Measurements from ENCODE around the gene PML. TPM values are rescaled to one million over a fixed set of nuclear protein-coding genes. Genes with fewer than 3 reads are reported as not detected.
A peak's percentile ranks its signal among the peaks of the same experiment; 100 is the strongest.

PML gene
- total RNA-seq, 2 donors from 2014 or later, result 26.5 to 28.9 TPM

- TF ChIP-seq, protein P1, sequence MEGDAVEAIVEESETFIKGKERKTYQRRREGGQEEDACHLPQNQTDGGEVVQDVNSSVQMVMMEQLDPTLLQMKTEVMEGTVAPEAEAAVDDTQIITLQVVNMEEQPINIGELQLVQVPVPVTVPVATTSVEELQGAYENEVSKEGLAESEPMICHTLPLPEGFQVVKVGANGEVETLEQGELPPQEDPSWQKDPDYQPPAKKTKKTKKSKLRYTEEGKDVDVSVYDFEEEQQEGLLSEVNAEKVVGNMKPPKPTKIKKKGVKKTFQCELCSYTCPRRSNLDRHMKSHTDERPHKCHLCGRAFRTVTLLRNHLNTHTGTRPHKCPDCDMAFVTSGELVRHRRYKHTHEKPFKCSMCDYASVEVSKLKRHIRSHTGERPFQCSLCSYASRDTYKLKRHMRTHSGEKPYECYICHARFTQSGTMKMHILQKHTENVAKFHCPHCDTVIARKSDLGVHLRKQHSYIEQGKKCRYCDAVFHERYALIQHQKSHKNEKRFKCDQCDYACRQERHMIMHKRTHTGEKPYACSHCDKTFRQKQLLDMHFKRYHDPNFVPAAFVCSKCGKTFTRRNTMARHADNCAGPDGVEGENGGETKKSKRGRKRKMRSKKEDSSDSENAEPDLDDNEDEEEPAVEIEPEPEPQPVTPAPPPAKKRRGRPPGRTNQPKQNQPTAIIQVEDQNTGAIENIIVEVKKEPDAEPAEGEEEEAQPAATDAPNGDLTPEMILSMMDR (conservative IDR thresholded peaks at IDR 0.05), result no peak
- WGBS, 2 experiments (ENCODE audit: insufficient coverage in 1 of 2, insufficient read length in 1 of 2), result 86 to 88% methylated on average over 2 to 5 of the region's 5 CpGs
- H3K9ac ChIP-seq (ENCODE audit: extremely low read depth, low read length, poor library complexity, severe bottlenecking), result no peak overlapping the region
- no peaks in the 10 kb centered on the region for H3K36me3 ChIP-seq (ENCODE audit: control insufficient read depth, insufficient read depth, low read length)
- no peak overlapping the region for H3K27ac ChIP-seq (ENCODE audit: low read depth, low read length)
- no peaks in the 10 kb centered on the region for H3K27me3 ChIP-seq (ENCODE audit: control insufficient read depth, insufficient read depth, low read length, poor library complexity, severe bottlenecking)
- H3K4me3 Mint-ChIP-seq, result no peak overlapping the region
- H3K4me3 ChIP-seq (ENCODE audit: low read length), result no peak overlapping the region
- H3K27ac Mint-ChIP-seq, result no peak overlapping the region
- peaks cover 11% of the 10 kb centered on the region for H3K4me1 Mint-ChIP-seq
- no peaks in the 10 kb centered on the region for H3K36me3 Mint-ChIP-seq (ENCODE audit: low read depth)
- no peak for DNase-seq
- peaks cover 4% of the 10 kb centered on the region for H3K4me1 ChIP-seq (ENCODE audit: control insufficient read depth, insufficient read depth, low read length)
- no peaks in the 10 kb centered on the region for H3K9me3 ChIP-seq (ENCODE audit: control insufficient read depth, low read length)
- no peaks in the 10 kb centered on the region for H3K9me3 Mint-ChIP-seq
- no peaks in the 10 kb centered on the region for H3K27me3 Mint-ChIP-seq (ENCODE audit: insufficient read depth)
Measured at GRCh38 chr15:73962433-73962832, 32.1 kb upstream of the PML start.

GRCh38 chr15:73964736-73965093 is 29.8 kb upstream of the PML start:
- H3K36me3 Mint-ChIP-seq (ENCODE audit: low read depth), result no peaks in the 10 kb centered on the region
- H3K9me3 Mint-ChIP-seq, result no peaks in the 10 kb centered on the region
- no peak overlapping the region for H3K9ac ChIP-seq (ENCODE audit: extremely low read depth, low read length, poor library complexity, severe bottlenecking)
- peak overlapping the region; percentile 55 for H3K27ac Mint-ChIP-seq
- H3K27me3 ChIP-seq (ENCODE audit: control insufficient read depth, insufficient read depth, low read length, poor library complexity, severe bottlenecking), result no peaks in the 10 kb centered on the region
- TF ChIP-seq, protein P1 (conservative IDR thresholded peaks at IDR 0.05), result peak; percentile 98
- H3K27ac ChIP-seq (ENCODE audit: low read depth, low read length), result peak overlapping the region; percentile 61
- 28 to 31% methylated on average over 9 to 11 of the region's 11 CpGs for WGBS, 2 experiments (ENCODE audit: insufficient coverage in 1 of 2, insufficient read length in 1 of 2)
- no peak overlapping the region for H3K4me3 ChIP-seq (ENCODE audit: low read length)
- H3K9me3 ChIP-seq (ENCODE audit: control insufficient read depth, low read length), result no peaks in the 10 kb centered on the region
- H3K4me3 Mint-ChIP-seq, result no peak overlapping the region
- no peaks in the 10 kb centered on the region for H3K27me3 Mint-ChIP-seq (ENCODE audit: insufficient read depth)
- peak; percentile 99 for DNase-seq
- no peaks in the 10 kb centered on the region for H3K36me3 ChIP-seq (ENCODE audit: control insufficient read depth, insufficient read depth, low read length)
- peaks cover 4% of the 10 kb centered on the region for H3K4me1 ChIP-seq (ENCODE audit: control insufficient read depth, insufficient read depth, low read length)
- peaks cover 11% of the 10 kb centered on the region for H3K4me1 Mint-ChIP-seq

GRCh38 chr15:73965094-73965757 is 29.3 kb upstream of the PML start:
- Histone ChIP-seq H3K27me3 (ENCODE audit: control insufficient read depth, insufficient read depth, low read length, poor library complexity, severe bottlenecking) (no peaks in the 10 kb centered on the region), H3K27ac (ENCODE audit: low read depth, low read length) (peak overlapping the region; percentile 61), H3K4me3 (ENCODE audit: low read length) (no peak overlapping the region), H3K9ac (ENCODE audit: extremely low read depth, low read length, poor library complexity, severe bottlenecking) (no peak overlapping the region), H3K4me1 (ENCODE audit: control insufficient read depth, insufficient read depth, low read length) (peaks cover 4% of the 10 kb centered on the region), H3K9me3 (ENCODE audit: control insufficient read depth, low read length) (no peaks in the 10 kb centered on the region), H3K36me3 (ENCODE audit: control insufficient read depth, insufficient read depth, low read length) (no peaks in the 10 kb centered on the region)
- H3K27ac Mint-ChIP-seq, result peak overlapping the region; percentile 55
- DNase-seq, result no peak
- H3K4me1 Mint-ChIP-seq, result peaks cover 11% of the 10 kb centered on the region
- WGBS, 2 experiments (ENCODE audit: insufficient coverage in 1 of 2, insufficient read length in 1 of 2), result 35 to 54% methylated on average over 9 to 13 of the region's 13 CpGs
- TF ChIP-seq, protein P1 (conservative IDR thresholded peaks at IDR 0.05), result peak; percentile 9
- H3K27me3 Mint-ChIP-seq (ENCODE audit: insufficient read depth), result no peaks in the 10 kb centered on the region
- H3K4me3 Mint-ChIP-seq, result no peak overlapping the region
- H3K9me3 Mint-ChIP-seq, result no peaks in the 10 kb centered on the region
- H3K36me3 Mint-ChIP-seq (ENCODE audit: low read depth), result no peaks in the 10 kb centered on the region
